Right atrium auricular region (tissue), 2 donors: ENCODE results near the gene MT1E. TPM values are rescaled to one million over a fixed set of nuclear protein-coding genes. Genes with fewer than 3 reads are reported as not detected.

Experiments used
- DNase-seq: peaks from one replicate; pipeline ENCODE4 v3.0.0-alpha.2; 2019; ENCODE audit warnings: low spot score
- H3K27ac ChIP-seq, 2 donors: fragments of 200-600 bp; sonication (generic); 1 replicate in 1 of 2; 2 replicates in 1 of 2; pipeline ENCODE4 v1.5.1; 2016 to 2019
- H3K27me3 ChIP-seq, 2 donors: fragments of 200-600 bp; sonication (generic); one replicate each; pipeline versions ENCODE4 v1.5.1 to v1.6.0; 2017 to 2019
- H3K36me3 ChIP-seq: fragments of 200-600 bp; sonication (generic); one replicate; pipeline ENCODE4 v1.5.1; 2016
- H3K4me1 ChIP-seq, 2 donors: fragments of 200-600 bp; sonication (generic); one replicate each; pipeline versions ENCODE4 v1.5.1 to v1.6.0; 2017 to 2019
- H3K4me3 ChIP-seq, 2 donors: fragments of 200-600 bp; sonication (generic); 1 replicate in 1 of 2; 2 replicates in 1 of 2; pipeline ENCODE4 v1.5.1; 2017 to 2019; ENCODE audit warnings: mild to moderate bottlenecking in 1 of 2, moderate library complexity in 1 of 2
- H3K9me3 ChIP-seq, 2 donors: fragments of 200-600 bp; sonication (generic); one replicate each; pipeline ENCODE4 v1.5.1; 2019
- CTCF ChIP-seq, 2 donors: fragments of 200-600 bp; sonication (generic); IDR thresholded peaks; one replicate each; pipeline ENCODE4 v1.5.1; 2019; ENCODE audit warnings: antibody characterized with exemption in 2 of 2
- total RNA-seq, 2 donors: library from RNA; depleted of rRNA; stranded (reverse); fragments of >200 nt; gene quantifications; one replicate each; pipeline ENCODE4 v1.1.0, GENCODE V29; 2016

The MT1E gene
- total RNA-seq, 2 donors from 2014 or later: 129 to 210 TPM

DNA sequence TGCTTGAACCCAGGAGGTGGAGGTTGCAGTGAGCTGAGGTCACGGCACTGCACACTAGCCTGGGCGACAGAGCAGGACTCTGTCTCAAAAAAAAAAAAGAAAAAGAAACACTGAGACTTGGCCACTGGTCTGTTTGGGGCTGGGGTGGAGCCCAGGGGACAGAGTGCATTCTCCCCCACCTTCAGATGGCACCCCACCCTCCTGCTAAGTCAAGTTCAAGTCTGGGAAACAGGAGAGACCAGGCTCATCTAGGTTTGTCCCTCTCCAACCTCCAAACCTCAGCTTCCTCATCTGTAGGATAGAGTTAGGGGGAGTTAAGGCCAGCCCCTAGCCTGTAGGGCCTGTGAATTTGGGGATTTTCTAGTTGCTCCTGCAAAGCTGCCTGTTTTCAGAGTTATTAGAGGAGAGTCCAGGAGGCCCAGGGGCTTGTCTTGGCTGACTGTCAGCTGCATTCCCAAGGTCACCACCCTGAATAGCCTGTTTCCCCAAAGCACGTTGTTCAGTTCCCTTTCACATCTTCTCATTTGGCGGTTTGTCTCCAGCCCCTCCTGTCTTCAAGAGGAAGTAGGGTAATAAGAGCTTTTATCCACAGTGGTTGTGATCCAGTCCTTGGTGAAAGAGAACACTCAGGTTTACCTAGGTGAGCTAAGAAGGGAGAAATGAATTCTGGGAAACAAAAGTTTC is 34.1 kb upstream of the MT1E start:
- Histone ChIP-seq H3K9me3 (no peaks in the 10 kb centered on the region), H3K27me3 (no peaks in the 10 kb centered on the region), H3K4me3 (no peak overlapping the region), H3K4me1 (peaks cover 0 to 21% of the 10 kb centered on the region in 2 donors), H3K27ac (no peak overlapping the region), H3K36me3 (no peaks in the 10 kb centered on the region)
- no peak for TF ChIP-seq CTCF (IDR thresholded peaks at IDR 0.05)
- no peak for DNase-seq

DNA sequence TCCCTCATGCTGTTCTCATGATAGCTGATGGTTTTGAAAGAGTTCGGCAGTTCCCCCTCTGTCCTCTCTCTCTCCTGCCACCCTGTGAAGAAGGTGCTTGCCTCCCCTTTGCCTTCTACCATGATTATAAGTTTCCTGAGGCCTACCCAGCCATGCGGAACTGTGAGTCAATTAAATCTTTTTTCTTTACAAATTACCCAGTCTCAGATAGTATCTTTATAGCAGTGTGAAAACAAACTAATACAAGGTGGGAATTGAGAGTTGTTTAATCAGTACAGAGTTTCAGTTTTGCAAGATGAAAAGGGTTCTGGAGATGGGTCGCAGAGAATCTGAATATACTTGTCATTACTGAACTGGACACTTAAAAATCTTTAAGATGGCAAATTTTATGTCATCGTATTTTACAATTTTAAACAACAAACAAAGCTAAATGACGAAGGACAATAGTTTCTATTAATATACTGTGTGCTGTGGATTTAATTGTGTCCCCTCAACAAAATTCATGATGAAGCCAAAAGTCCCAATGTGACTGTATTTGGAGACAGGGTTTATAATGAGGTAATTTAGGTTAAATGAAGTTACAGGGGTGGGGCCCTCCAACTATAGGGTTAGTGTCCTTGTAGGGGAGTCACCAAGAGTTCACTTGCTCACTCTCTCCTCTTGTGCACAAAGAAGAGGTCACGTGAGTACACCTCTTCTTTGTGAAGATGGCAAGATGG is 31.8 kb upstream of the MT1E start:
- Histone ChIP-seq H3K4me3 (no peak overlapping the region), H3K27ac (no peak overlapping the region), H3K36me3 (no peaks in the 10 kb centered on the region), H3K27me3 (no peaks in the 10 kb centered on the region), H3K4me1 (peaks cover 0 to 21% of the 10 kb centered on the region in 2 donors), H3K9me3 (no peaks in the 10 kb centered on the region)
- DNase-seq: no peak
- TF ChIP-seq CTCF (IDR thresholded peaks at IDR 0.05): no peak

- no peak for DNase-seq
- Histone ChIP-seq H3K27ac (no peak overlapping the region), H3K9me3 (no peaks in the 10 kb centered on the region), H3K36me3 (no peaks in the 10 kb centered on the region), H3K27me3 (no peaks in the 10 kb centered on the region), H3K4me3 (no peak overlapping the region), H3K4me1 (peaks cover 0 to 16% of the 10 kb centered on the region in 2 donors)
- no peak for TF ChIP-seq CTCF (IDR thresholded peaks at IDR 0.05)
These were observed 31.3 kb upstream of the MT1E start for GRCh38 chr16:56594292-56594619.

DNA sequence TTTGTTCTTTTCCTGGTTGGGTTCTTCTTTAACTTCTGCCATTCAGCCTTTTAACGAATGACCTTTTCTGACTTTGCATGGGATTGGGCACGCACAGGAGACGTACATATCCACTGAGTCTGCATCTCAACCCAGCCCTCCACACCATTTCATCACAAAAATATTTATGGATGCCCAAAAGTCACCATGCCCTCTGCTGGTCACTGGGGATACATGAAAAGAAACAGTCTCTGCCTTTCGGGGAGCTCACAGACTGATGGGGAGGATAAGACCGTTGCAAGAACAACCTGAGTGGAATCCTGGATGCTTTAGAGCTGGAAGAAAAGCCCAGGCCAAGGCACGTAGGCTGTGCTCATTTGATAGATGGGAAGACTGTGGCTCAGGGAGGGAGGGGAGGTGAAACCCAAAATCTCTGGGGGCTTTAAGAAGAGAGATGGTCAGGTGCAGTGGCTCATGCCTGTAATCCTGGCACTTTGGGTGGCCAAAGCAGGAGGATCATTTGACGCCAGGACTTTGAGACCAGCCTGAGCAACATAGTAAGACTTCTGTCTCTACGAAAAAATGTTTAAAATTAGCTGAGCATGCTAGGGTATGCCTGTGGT is 25.1 kb upstream of the MT1E start:
- DNase-seq: no peak
- Histone ChIP-seq H3K4me1 (peaks cover 0 to under 1% of the 10 kb centered on the region in 2 donors), H3K36me3 (no peaks in the 10 kb centered on the region), H3K27me3 (no peaks in the 10 kb centered on the region), H3K4me3 (no peak overlapping the region), H3K27ac (no peak overlapping the region), H3K9me3 (no peaks in the 10 kb centered on the region)
- peak; percentile 27 to 69 for TF ChIP-seq CTCF (IDR thresholded peaks at IDR 0.05)

DNA sequence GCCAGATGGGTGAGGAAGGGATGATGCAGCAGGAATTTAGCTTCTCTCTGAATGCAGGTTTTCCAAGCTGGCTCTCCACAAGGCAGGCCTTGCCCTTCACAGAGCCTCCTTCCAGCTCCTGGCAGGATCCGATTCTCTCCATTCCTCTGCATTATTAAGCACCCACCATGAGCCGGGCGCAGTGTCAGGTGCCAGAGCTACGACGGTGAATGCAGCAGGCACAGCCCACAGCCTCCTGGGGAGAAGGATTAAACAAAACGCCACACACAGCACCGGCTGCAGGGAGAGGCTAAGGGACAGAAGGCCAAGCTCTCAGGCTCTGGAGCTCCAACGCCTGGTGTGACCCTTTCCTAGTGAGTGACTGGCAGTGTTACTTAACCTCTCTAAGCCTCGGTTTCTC is 24.3 kb upstream of the MT1E start:
- no peak for DNase-seq
- Histone ChIP-seq H3K27ac (no peak overlapping the region), H3K36me3 (no peaks in the 10 kb centered on the region), H3K4me1 (peaks cover 0 to 9% of the 10 kb centered on the region in 2 donors), H3K4me3 (no peak overlapping the region), H3K9me3 (no peaks in the 10 kb centered on the region), H3K27me3 (no peaks in the 10 kb centered on the region)
- TF ChIP-seq CTCF (IDR thresholded peaks at IDR 0.05): no peak
